Transverse colon (tissue), 4 donors: Measurements from ENCODE around the gene MARCHF3.

Experiments used
- EP300 ChIP-seq: sonication (generic); formaldehyde crosslinking; IDR thresholded peaks from one replicate; pipeline ENCODE4 v1.6.1; 2017; ENCODE audit warnings: antibody characterized with exemption, low read depth
- POLR2A ChIP-seq: fragments of 450-650 bp; IDR thresholded peaks from one replicate; pipeline ENCODE4 v1.6.1; 2016; ENCODE audit warnings: antibody characterized with exemption, mild to moderate bottlenecking, moderate library complexity
- POLR2AphosphoS5 ChIP-seq, 3 donors: sonication (generic); formaldehyde crosslinking; IDR thresholded peaks; one replicate each; pipeline ENCODE4 v1.6.1; 2016; ENCODE audit warnings: antibody characterized with exemption in 3 of 3
- TF ChIP-seq, protein P1 (sequence below), 5 experiments: fragments of 200-600 bp in 3 of 5; fragments of 450-650 bp in 2 of 5; sonication (generic) in 3 of 5; IDR thresholded peaks; 1 replicate in 2 of 5; 2 replicates in 3 of 5; pipeline ENCODE4 v1.5.1; 2016 to 2017; ENCODE audit warnings: antibody characterized with exemption in 5 of 5, inconsistent platforms in 3 of 5, mild to moderate bottlenecking in 2 of 5, moderate library complexity in 1 of 5

DNA sequence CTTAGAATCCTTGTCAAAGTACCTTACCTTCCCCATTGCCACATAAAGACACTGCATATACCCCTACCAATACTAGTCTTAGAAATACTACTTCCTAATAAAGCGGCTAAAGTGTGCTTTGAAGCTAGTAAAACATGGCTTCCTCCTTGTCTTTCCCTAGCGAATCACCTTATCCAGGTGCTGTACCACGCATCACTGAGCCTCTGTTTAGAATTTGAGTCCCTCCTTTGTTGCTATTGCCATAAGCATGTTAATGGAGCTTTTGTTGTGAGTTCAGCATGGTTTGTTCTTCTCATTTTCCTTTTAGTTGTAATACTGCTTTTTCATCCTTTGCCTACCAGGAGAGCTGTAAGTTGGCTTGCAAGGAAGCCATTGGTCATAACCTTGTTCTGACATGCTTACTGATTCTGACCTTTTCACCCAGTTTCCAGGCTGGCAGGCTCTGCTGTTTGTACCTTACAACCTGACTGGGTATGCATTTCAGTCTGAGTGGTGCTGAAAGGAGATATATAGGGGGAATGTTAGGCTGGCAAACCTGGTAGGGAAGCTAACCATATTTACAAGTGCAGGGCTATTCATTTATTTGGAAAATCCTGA lies 203.6 kb downstream of the MARCHF3 start:
- TF ChIP-seq, protein P1, sequence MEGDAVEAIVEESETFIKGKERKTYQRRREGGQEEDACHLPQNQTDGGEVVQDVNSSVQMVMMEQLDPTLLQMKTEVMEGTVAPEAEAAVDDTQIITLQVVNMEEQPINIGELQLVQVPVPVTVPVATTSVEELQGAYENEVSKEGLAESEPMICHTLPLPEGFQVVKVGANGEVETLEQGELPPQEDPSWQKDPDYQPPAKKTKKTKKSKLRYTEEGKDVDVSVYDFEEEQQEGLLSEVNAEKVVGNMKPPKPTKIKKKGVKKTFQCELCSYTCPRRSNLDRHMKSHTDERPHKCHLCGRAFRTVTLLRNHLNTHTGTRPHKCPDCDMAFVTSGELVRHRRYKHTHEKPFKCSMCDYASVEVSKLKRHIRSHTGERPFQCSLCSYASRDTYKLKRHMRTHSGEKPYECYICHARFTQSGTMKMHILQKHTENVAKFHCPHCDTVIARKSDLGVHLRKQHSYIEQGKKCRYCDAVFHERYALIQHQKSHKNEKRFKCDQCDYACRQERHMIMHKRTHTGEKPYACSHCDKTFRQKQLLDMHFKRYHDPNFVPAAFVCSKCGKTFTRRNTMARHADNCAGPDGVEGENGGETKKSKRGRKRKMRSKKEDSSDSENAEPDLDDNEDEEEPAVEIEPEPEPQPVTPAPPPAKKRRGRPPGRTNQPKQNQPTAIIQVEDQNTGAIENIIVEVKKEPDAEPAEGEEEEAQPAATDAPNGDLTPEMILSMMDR (IDR thresholded peaks at IDR 0.05): no peak
- TF ChIP-seq EP300: no peak
- no peak for TF ChIP-seq POLR2A
- TF ChIP-seq POLR2AphosphoS5 (IDR thresholded peaks at IDR 0.05): no peak
